Measurements from ENCODE around the gene KIAA1958. TPM values are rescaled to one million over a fixed set of nuclear protein-coding genes. Genes with fewer than 3 reads are reported as not detected.

The KIAA1958 gene
- total and polyA plus RNA-seq, 2 of the 4 experiments (the other 2 are of a cell fraction), result 0.65 to 1.8 TPM

DNA sequence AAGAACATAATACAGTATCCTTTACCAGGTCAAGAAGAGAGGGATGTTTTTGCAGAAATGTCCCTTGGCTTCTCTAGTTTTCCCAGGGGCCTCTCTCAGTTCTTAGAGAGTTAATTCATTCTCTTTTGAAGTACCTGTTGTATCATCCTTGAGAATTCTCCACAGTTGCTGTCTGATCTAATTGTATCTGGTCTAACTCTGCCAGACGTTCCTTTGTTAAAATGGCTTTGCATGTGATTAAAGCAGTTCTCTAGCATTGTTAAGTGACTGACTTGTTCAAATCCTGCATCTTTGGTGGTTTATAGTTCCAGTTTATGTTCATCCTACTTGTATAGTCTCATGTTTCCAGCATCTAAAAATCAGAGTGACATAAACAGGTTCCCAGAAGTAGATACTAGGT is 65.0 kb downstream of the KIAA1958 start:
- peaks cover 4% of the 10 kb centered on the region; the same call in 1 of the 2 replicates for H3K27me3 ChIP-seq (ENCODE audit: control insufficient read depth, insufficient read depth, low read length)
- peaks cover 9% of the 10 kb centered on the region for H3K4me1 ChIP-seq (ENCODE audit: control insufficient read depth, insufficient read depth, low read length)
- no peaks in the 10 kb centered on the region for H3K9me3 ChIP-seq (ENCODE audit: control insufficient read depth, insufficient read depth, low read length)
- no peaks in the 10 kb centered on the region for H3K36me3 ChIP-seq (ENCODE audit: control insufficient read depth, insufficient read depth, low read length)
- no peak overlapping the region for H2BK20ac ChIP-seq (ENCODE audit: low read depth, low read length)
- no peak overlapping the region for H3K14ac ChIP-seq (replicated peaks; ENCODE audit: low read depth, low read length)
- H2BK15ac ChIP-seq (ENCODE audit: low read depth, low read length), result no peak overlapping the region
- no peak overlapping the region for H4K91ac ChIP-seq (ENCODE audit: insufficient read depth, low read depth, low read length)
- H2AK9ac ChIP-seq (replicated peaks; ENCODE audit: low read depth, low read length, poor library complexity), result no peak overlapping the region
- no peak overlapping the region for H2AFZ ChIP-seq (replicated peaks; ENCODE audit: low read length, poor library complexity)
- no peak overlapping the region for H2BK5ac ChIP-seq (ENCODE audit: low read depth, low read length, poor library complexity, severe bottlenecking)
- H3K56ac ChIP-seq (ENCODE audit: extremely low read depth, insufficient read depth, low read length), result no peak overlapping the region
- no peak overlapping the region for H3K18ac ChIP-seq (ENCODE audit: low read depth, low read length)
- BruUV-seq (replicated peaks), result no TSS peak
- no peak for TF ChIP-seq CEBPB (IDR thresholded peaks at IDR 0.05; ENCODE audit: low read depth, low read length)
- TF ChIP-seq FOS (IDR thresholded peaks at IDR 0.05; ENCODE audit: low read depth, low read length), result no peak
- TF ChIP-seq BHLHE40 (IDR thresholded peaks at IDR 0.05; ENCODE audit: low read depth, low read length), result no peak
- TF ChIP-seq MXI1 (IDR thresholded peaks at IDR 0.05; ENCODE audit: borderline replicate concordance, low read depth, low read length), result no peak
- no peak for TF ChIP-seq MAFK (IDR thresholded peaks at IDR 0.05; ENCODE audit: low read depth, low read length)
- TF ChIP-seq POLR2A (IDR thresholded peaks at IDR 0.05; ENCODE audit: low read depth, low read length), result no peak
- no peak for TF ChIP-seq RFX5 (IDR thresholded peaks at IDR 0.05; ENCODE audit: low read depth, low read length)
- TF ChIP-seq, protein P1, sequence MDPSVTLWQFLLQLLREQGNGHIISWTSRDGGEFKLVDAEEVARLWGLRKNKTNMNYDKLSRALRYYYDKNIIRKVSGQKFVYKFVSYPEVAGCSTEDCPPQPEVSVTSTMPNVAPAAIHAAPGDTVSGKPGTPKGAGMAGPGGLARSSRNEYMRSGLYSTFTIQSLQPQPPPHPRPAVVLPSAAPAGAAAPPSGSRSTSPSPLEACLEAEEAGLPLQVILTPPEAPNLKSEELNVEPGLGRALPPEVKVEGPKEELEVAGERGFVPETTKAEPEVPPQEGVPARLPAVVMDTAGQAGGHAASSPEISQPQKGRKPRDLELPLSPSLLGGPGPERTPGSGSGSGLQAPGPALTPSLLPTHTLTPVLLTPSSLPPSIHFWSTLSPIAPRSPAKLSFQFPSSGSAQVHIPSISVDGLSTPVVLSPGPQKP (IDR thresholded peaks at IDR 0.05; ENCODE audit: borderline replicate concordance, low read depth, low read length), result no peak
- no peak for TF ChIP-seq CTCF (conservative IDR thresholded peaks at IDR 0.05; ENCODE audit: low read depth, low read length)
- TF ChIP-seq RAD21 (IDR thresholded peaks at IDR 0.05; ENCODE audit: low read length), result no peak
- TF ChIP-seq USF2 (IDR thresholded peaks at IDR 0.05; ENCODE audit: low read depth, low read length), result no peak
- TF ChIP-seq NFE2L2 (IDR thresholded peaks at IDR 0.05; ENCODE audit: low read depth, low read length), result no peak
- TF ChIP-seq SMC3 (IDR thresholded peaks at IDR 0.05; ENCODE audit: low read depth, low read length), result no peak
- no peak for TF ChIP-seq RCOR1 (IDR thresholded peaks at IDR 0.05; ENCODE audit: insufficient replicate concordance, low read length)
- no peak for TF ChIP-seq CHD1 (IDR thresholded peaks at IDR 0.05; ENCODE audit: low read depth, low read length)
- no peak for TF ChIP-seq MAZ (IDR thresholded peaks at IDR 0.05; ENCODE audit: borderline replicate concordance, low read depth, low read length)
- no peaks in the 10 kb centered on the region for H4K20me1 ChIP-seq (ENCODE audit: insufficient read depth, low read length)
- in situ Hi-C loops (cut with MboI; ENCODE audit: low sequenced_read_pairs) (no loop called here), dilution Hi-C loops (cut with HindIII; ENCODE audit: low sequenced_read_pairs, unreplicated experiment) (no loop called here), intact Hi-C loops (cut with micrococcal nuclease) (no loop called here)
- ChIA-PET POLR2A (ENCODE audit: unreplicated experiment) (no interaction called here), CTCF (no interaction called here)
- H3K4me2 ChIP-seq (ENCODE audit: low read depth, low read length), result no peak overlapping the region
- H3K4ac ChIP-seq (ENCODE audit: low read depth, low read length), result no peak overlapping the region
- no peak overlapping the region for H3K27ac ChIP-seq (ENCODE audit: insufficient read depth, low read length)
- peaks cover 3 to 4% of the 10 kb centered on the region in 2 experiments; a peak in 1 of 4 replicates for H3K79me1 ChIP-seq (ENCODE audit: low read depth in 1 of 2, low read length in 2 of 2)
- ATAC-seq (ENCODE audit: low read depth) (no peak), DNase-seq (no peak)
- no CpG with 5 or more reads among the region's 1 CpG for WGBS, 2 experiments (ENCODE audit: extremely low coverage in 2 of 2, insufficient read length in 1 of 2)
- no peak overlapping the region for H2AK5ac ChIP-seq (ENCODE audit: low read depth, low read length)
- H3K4me3 ChIP-seq (ENCODE audit: insufficient read depth, low read depth, low read length), result no peak overlapping the region
- H4K5ac ChIP-seq (ENCODE audit: low read depth, low read length), result no peak overlapping the region
- no peak overlapping the region for H4K8ac ChIP-seq (ENCODE audit: low read depth in 2 of 2, low read length in 2 of 2)
- H3K23ac ChIP-seq (ENCODE audit: low read depth, low read length), result no peak overlapping the region
- no peak overlapping the region for H3K9ac ChIP-seq (ENCODE audit: low read depth, low read length)
- H2BK120ac ChIP-seq (ENCODE audit: low read depth, low read length), result no peak overlapping the region
- peaks cover 4% of the 10 kb centered on the region; the same call in 1 of the 2 replicates for H3K9me1 ChIP-seq (ENCODE audit: insufficient read depth, low read length)
